GM21526 (cell line): Measurements from ENCODE around the gene ARHGAP40.
"Not testable (repeated sequence)": the region's sequence is repeated elsewhere in the genome, so short reads cannot be mapped to it uniquely, and the experiment has no call there.

ENCODE experiments used
- ATAC-seq: cut with Tn5 transposase; IDR thresholded peaks from one replicate; pipeline ENCODE4 v1.9.1; 2021; ENCODE audit warnings: moderate library complexity; ENCODE audit not compliant: unreplicated experiment, low FRiP score

Gene ARHGAP40

GRCh38 chr20:38586181-38586525 is 15.5 kb upstream of the ARHGAP40 start:
- no peak for ATAC-seq

- ATAC-seq = no peak
These were observed 13.3 kb upstream of the ARHGAP40 start for GRCh38 chr20:38588303-38588702.

- no peak for ATAC-seq
These were observed 12.3 kb upstream of the ARHGAP40 start for GRCh38 chr20:38589351-38589750.

GRCh38 chr20:38589967-38590675 is 11.5 kb upstream of the ARHGAP40 start:
- ATAC-seq = no peak

GRCh38 chr20:38590676-38591473 is 10.7 kb upstream of the ARHGAP40 start:
- no peak for ATAC-seq

GRCh38 chr20:38591474-38592410 is 9.9 kb upstream of the ARHGAP40 start:
- ATAC-seq = no peak

- ATAC-seq = not testable (repeated sequence)
These were observed 9.2 kb upstream of the ARHGAP40 start for GRCh38 chr20:38592411-38592790.

- not testable (repeated sequence) for ATAC-seq
These were observed 7.3 kb upstream of the ARHGAP40 start for GRCh38 chr20:38594281-38594680.

GRCh38 chr20:38595886-38596285 is 5.7 kb upstream of the ARHGAP40 start:
- not testable (repeated sequence) for ATAC-seq

- no peak for ATAC-seq
These were observed 2.2 kb upstream of the ARHGAP40 start for GRCh38 chr20:38599410-38599882.

- no peak for ATAC-seq
These were observed 1.6 kb upstream of the ARHGAP40 start for GRCh38 chr20:38600057-38600456.

GRCh38 chr20:38602185-38602581 is 574 bp downstream of the ARHGAP40 start:
- no peak for ATAC-seq

GRCh38 chr20:38603286-38603685 is 1.7 kb downstream of the ARHGAP40 start:
- no peak for ATAC-seq

GRCh38 chr20:38604873-38605303 is 3.3 kb downstream of the ARHGAP40 start:
- no peak for ATAC-seq

- ATAC-seq = no peak
These were observed 5.7 kb downstream of the ARHGAP40 start for GRCh38 chr20:38607351-38607750.

GRCh38 chr20:38608188-38608587 is 6.6 kb downstream of the ARHGAP40 start:
- ATAC-seq = no peak

- no peak for ATAC-seq
These were observed 8.2 kb downstream of the ARHGAP40 start for GRCh38 chr20:38609815-38610214.

GRCh38 chr20:38610521-38610920 is 8.9 kb downstream of the ARHGAP40 start:
- ATAC-seq = no peak

- no peak for ATAC-seq
These were observed 11.3 kb downstream of the ARHGAP40 start for GRCh38 chr20:38612751-38613515.

- no peak for ATAC-seq
These were observed 13.7 kb downstream of the ARHGAP40 start for GRCh38 chr20:38615283-38615682.
